Keratinocyte (primary cell): ENCODE data around the gene NEUROD2. TPM values are rescaled to one million over a fixed set of nuclear protein-coding genes. Genes with fewer than 3 reads are reported as not detected.

Source experiments
- DNase-seq: peaks from one replicate; pipeline ENCODE4 v3.0.0-alpha.2; 2011; ENCODE audit warnings: low read depth, missing footprints, low spot score
- FAIRE-seq: peaks from 2 replicates; lab custom pipeline; 2011; peaks lifted over from hg19 to GRCh38; lab: Jason Lieb, UNC
- H2AFZ ChIP-seq: 2 replicates; pipeline ENCODE4 v1.6.0; 2012; ENCODE audit warnings: low read length, control low read depth, inconsistent platforms; ENCODE audit not compliant: control insufficient read depth
- H3K27ac ChIP-seq: 2 replicates; pipeline ENCODE4 v1.5.1; 2011; ENCODE audit warnings: low read length; ENCODE audit not compliant: control insufficient read depth, insufficient read depth
- H3K27me3 ChIP-seq: 3 replicates; pipeline ENCODE4 v1.6.0; 2011; ENCODE audit warnings: low read length; ENCODE audit not compliant: control insufficient read depth, insufficient read depth; ENCODE audit errors: extremely low read depth
- H3K36me3 ChIP-seq, 2 experiments: 2 replicates in 1 of 2; 3 replicates in 1 of 2; pipeline ENCODE4 v1.5.1; 2011; ENCODE audit warnings: low read length in 2 of 2, mild to moderate bottlenecking in 1 of 2; ENCODE audit not compliant: control insufficient read depth in 2 of 2, insufficient read depth in 2 of 2; ENCODE audit errors: extremely low read depth in 1 of 2
- H3K4me1 ChIP-seq: 3 replicates; pipeline ENCODE4 v1.5.1; 2011; ENCODE audit warnings: low read length; ENCODE audit not compliant: control insufficient read depth, insufficient read depth; ENCODE audit errors: extremely low read depth
- H3K4me2 ChIP-seq: 3 replicates; pipeline ENCODE4 v1.6.0; 2011; ENCODE audit warnings: low read depth, low read length; ENCODE audit not compliant: control insufficient read depth, insufficient read depth; ENCODE audit errors: extremely low read depth
- H3K4me3 ChIP-seq, 3 experiments: fragments of 200-600 bp in 1 of 3; sonication (generic) in 1 of 3; 2 replicates in 2 of 3; 3 replicates in 1 of 3; pipeline ENCODE4 v1.5.1; 2011 to 2016; ENCODE audit warnings: low read length in 3 of 3, mild to moderate bottlenecking in 3 of 3, control low read depth in 2 of 3, inconsistent platforms in 1 of 3, low read depth in 1 of 3, mixed read lengths in 1 of 3, mixed run types in 1 of 3, moderate library complexity in 1 of 3; ENCODE audit not compliant: control insufficient read depth in 2 of 3, insufficient read depth in 2 of 3; ENCODE audit errors: extremely low read depth in 1 of 3
- H3K79me2 ChIP-seq: 2 replicates; pipeline ENCODE4 v1.6.0; 2012; ENCODE audit warnings: low read length; ENCODE audit not compliant: control insufficient read depth, insufficient read depth
- H3K9ac ChIP-seq: 3 replicates; pipeline ENCODE4 v1.6.0; 2011; ENCODE audit warnings: low read length; ENCODE audit not compliant: control insufficient read depth, insufficient read depth; ENCODE audit errors: extremely low read depth
- H3K9me1 ChIP-seq: 3 replicates; pipeline ENCODE4 v1.6.0; 2011; ENCODE audit warnings: low read length; ENCODE audit not compliant: control insufficient read depth, insufficient read depth; ENCODE audit errors: extremely low read depth
- H3K9me3 ChIP-seq: 2 replicates; pipeline ENCODE4 v1.5.1; 2012; ENCODE audit warnings: low read depth, low read length; ENCODE audit not compliant: control insufficient read depth
- H4K20me1 ChIP-seq: 3 replicates; pipeline ENCODE4 v1.6.0; 2011; ENCODE audit warnings: low read length; ENCODE audit not compliant: control insufficient read depth, insufficient read depth; ENCODE audit errors: extremely low read depth
- EZH2 ChIP-seq: IDR thresholded peaks from one replicate; pipeline ENCODE4 v1.6.1; 2012; ENCODE audit warnings: inconsistent platforms, mild to moderate bottlenecking, low read length, moderate library complexity
- dilution Hi-C: fragments of 300-500 bp; cut with MboI; formaldehyde crosslinking; loops from one replicate; pipeline ENCODE4 v1.7.0; 2020; ENCODE audit warnings: low sequenced_read_pairs; ENCODE audit not compliant: extremely low pct_ligation_motif_present
- polyA plus RNA-seq, 5 experiments: library from polyadenylated mRNA; depleted of rRNA in 3 of 5; stranded (reverse) in 3 of 5; stranded (forward) in 1 of 5; unstranded in 1 of 5; fragments of >200 nt; gene quantifications; 1 replicate in 1 of 5; 2 replicates in 3 of 5; 3 replicates in 1 of 5; pipeline versions ENCODE4 v1.2.1 to v1.2.3, GENCODE V29; 2011 to 2012; ENCODE audit warnings: missing spikeins in 2 of 5, low read depth in 1 of 5, low replicate concordance in 1 of 5
- TF ChIP-seq, protein P1 (sequence below), 3 experiments: IDR thresholded peaks in 1 of 3; conservative IDR thresholded peaks in 1 of 3; optimal IDR thresholded peaks in 1 of 3; 2 replicates in 2 of 3; 3 replicates in 1 of 3; pipeline versions ENCODE3 to v1.5.1; 2011; ENCODE audit warnings: low read length in 3 of 3, mild to moderate bottlenecking in 3 of 3, moderate library complexity in 2 of 3, control low read depth in 1 of 3, inconsistent platforms in 1 of 3; ENCODE audit not compliant: insufficient read depth in 2 of 3; ENCODE audit errors: extremely low read depth in 1 of 3

NEUROD2 gene
- polyA plus RNA-seq, 1 donor (not counting 4 experiments of a cell fraction or from before 2014, with no cell fraction given): not detected

DNA sequence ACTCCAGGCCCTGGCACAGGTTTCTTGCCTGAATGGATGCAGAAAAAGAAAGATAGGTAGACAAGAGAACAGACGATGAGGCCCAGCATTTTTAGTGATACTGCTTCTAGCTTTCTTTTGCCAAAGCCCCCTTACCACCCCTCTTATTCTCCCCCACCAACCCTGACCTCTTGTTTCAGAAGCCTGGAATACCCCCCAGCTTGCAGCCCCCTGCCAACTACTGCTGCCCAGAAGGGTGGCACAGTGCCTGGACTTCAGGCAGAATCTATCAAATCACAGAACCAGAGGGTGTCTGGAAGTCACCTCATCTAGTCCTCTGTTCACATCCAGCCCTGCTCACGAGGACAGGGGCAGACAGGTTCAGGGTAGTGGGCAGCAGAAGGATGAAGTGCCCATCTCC is 35.6 kb downstream of the NEUROD2 start:
- TF ChIP-seq EZH2: no peak
- TF ChIP-seq, protein P1, sequence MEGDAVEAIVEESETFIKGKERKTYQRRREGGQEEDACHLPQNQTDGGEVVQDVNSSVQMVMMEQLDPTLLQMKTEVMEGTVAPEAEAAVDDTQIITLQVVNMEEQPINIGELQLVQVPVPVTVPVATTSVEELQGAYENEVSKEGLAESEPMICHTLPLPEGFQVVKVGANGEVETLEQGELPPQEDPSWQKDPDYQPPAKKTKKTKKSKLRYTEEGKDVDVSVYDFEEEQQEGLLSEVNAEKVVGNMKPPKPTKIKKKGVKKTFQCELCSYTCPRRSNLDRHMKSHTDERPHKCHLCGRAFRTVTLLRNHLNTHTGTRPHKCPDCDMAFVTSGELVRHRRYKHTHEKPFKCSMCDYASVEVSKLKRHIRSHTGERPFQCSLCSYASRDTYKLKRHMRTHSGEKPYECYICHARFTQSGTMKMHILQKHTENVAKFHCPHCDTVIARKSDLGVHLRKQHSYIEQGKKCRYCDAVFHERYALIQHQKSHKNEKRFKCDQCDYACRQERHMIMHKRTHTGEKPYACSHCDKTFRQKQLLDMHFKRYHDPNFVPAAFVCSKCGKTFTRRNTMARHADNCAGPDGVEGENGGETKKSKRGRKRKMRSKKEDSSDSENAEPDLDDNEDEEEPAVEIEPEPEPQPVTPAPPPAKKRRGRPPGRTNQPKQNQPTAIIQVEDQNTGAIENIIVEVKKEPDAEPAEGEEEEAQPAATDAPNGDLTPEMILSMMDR (optimal IDR thresholded peaks at IDR 0.05 in 1 of 3, IDR thresholded peaks at IDR 0.05 in 1 of 3, conservative IDR thresholded peaks at IDR 0.05 in 1 of 3; ENCODE audit: extremely low read depth in 1 of 3, insufficient read depth in 2 of 3, low read length in 3 of 3): no peak
- peaks cover 0 to 5% of the 10 kb centered on the region in 2 experiments for H3K36me3 ChIP-seq
- no peaks in the 10 kb centered on the region for H3K9me1 ChIP-seq
- no peaks in the 10 kb centered on the region for H3K4me1 ChIP-seq
- no peak overlapping the region for H3K27ac ChIP-seq
- no peak overlapping the region for H2AFZ ChIP-seq
- peaks cover 3% of the 10 kb centered on the region for H3K9me3 ChIP-seq
- FAIRE-seq (no peak), DNase-seq (no peak)
- no peaks in the 10 kb centered on the region for H3K27me3 ChIP-seq
- H3K9ac ChIP-seq: no peak overlapping the region
- no peak overlapping the region for H3K4me2 ChIP-seq
- H3K4me3 ChIP-seq: no peak overlapping the region
- no peaks in the 10 kb centered on the region for H3K79me2 ChIP-seq
- H4K20me1 ChIP-seq: no peaks in the 10 kb centered on the region
- dilution Hi-C loops: no loop called here

DNA sequence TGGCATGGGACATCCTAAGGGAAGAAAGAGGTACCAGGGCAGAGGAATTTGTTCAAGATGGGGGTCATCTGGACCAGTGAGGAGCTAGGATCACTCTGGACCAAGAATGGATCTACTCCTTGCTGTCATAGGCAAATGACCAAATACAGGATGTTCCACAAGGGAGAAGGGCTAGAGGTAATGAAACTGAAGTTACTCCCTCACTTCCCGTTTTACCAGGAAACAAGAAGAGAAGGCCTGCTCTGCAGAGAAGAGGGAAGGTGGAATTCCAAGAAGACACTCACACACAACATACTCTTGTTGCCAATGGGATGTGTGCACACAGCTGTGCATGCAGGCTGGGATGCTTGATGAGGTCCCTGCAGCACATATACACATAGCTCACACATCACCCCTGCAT is 38.6 kb downstream of the NEUROD2 start:
- Histone ChIP-seq H3K4me1 (no peaks in the 10 kb centered on the region), H3K27ac (no peak overlapping the region), H3K79me2 (no peaks in the 10 kb centered on the region), H3K27me3 (no peaks in the 10 kb centered on the region), H3K9me1 (no peaks in the 10 kb centered on the region), H2AFZ (no peak overlapping the region), H3K9me3 (peaks cover 3% of the 10 kb centered on the region), H3K9ac (no peak overlapping the region), H3K36me3 (peaks cover 0 to 13% of the 10 kb centered on the region in 2 experiments), H4K20me1 (no peaks in the 10 kb centered on the region), H3K4me3 (no peak overlapping the region), H3K4me2 (no peak overlapping the region)
- FAIRE-seq (no peak), DNase-seq (no peak)
- dilution Hi-C loops: no loop called here
- TF ChIP-seq, protein P1 (optimal IDR thresholded peaks at IDR 0.05 in 1 of 3, IDR thresholded peaks at IDR 0.05 in 1 of 3, conservative IDR thresholded peaks at IDR 0.05 in 1 of 3; ENCODE audit: extremely low read depth in 1 of 3, insufficient read depth in 2 of 3, low read length in 3 of 3): no peak
- no peak for TF ChIP-seq EZH2
